Left cardiac atrium (tissue), 4 donors: ENCODE data around the gene DCP1B. TPM values are rescaled to one million over a fixed set of nuclear protein-coding genes. Genes with fewer than 3 reads are reported as not detected.
A peak's percentile ranks its signal among the peaks of the same experiment; 100 is the strongest.

Source experiments
- ATAC-seq, 2 donors: fragments of 200-7000 bp; cut with Tn5 transposase; one replicate each; pipeline ENCODE4 v1.9.1; 2020; ENCODE audit warnings: mild to moderate bottlenecking in 2 of 2, moderate library complexity in 2 of 2
- DNase-seq: peaks from one replicate; pipeline ENCODE4 v3.0.0-alpha.2; 2020
- intact Hi-C, 2 donors: fragments of 100-400 bp; cut with DNase I; formaldehyde crosslinking; loops; one replicate each; pipeline versions ENCODE4 v1.14.1 to v1.15.1; 2022 to 2023
- long read RNA-seq: library from polyadenylated mRNA; unstranded; transcript quantifications from one replicate; pipeline ENCODE4 v2.0.0, GENCODE V29; 2021
- total RNA-seq, 2 donors: library from RNA; stranded (reverse); fragmentation: NEBNext Ultra II Directional; extraction: Animal tissue kit (Norgen Biotek cat#: 25700); gene quantifications; one replicate each; pipeline ENCODE4 v1.2.1, GENCODE V29; 2021
- donor health status: DM: no; HTN: yes; CAD: no.
- donor health status: DM: no; HTN: yes; CAD: no; lungs with severe emphysema.
- donor health status: DM: yes; HTN: yes; CAD: no.
- donor health status: Dilated cardiomyopathy.

Gene DCP1B
- total RNA-seq = 1 to 10 TPM; 3.1 to 3.7 TPM
- long read RNA-seq, partial matches to known transcripts = 0 of 2 reads
- long read RNA-seq, other reads (novel, unspliced or antisense) = 0 of 2 reads

- DNase-seq (peak; percentile 97), ATAC-seq (peak; percentile 99 to 100)
- intact Hi-C loops = no loop called here
Measured at GRCh38 chr12:2004113-2004929, at the start of gene DCP1B. Gene DCP1B, minus strand, starts transcription at chr12:2004457. Its CDS starts 26 bp downstream, at chr12:2004431.

DNA sequence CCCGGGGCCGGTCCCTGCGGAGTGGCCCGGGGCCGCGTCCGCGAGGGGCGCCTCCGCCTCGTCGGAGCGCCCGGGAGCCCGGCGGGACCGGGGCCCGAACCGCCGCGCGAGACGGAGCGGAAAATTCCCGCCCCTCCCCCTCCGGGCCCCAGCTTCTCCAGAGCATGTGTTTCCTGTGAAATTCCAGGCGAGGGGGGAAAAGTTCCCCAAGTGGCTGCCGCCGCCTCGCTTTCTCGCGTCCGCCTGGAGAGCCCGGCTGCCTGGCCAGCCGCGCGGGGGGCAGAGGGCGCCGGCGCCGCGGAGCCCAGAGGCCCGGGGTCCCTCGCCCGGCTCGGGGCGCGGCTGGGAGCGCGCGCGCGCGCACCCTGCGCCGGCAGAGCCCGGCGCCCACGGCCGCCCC is 49.4 kb upstream of the DCP1B start:
- intact Hi-C loops = loop anchor here (10.0 kb wide), 3 partner anchors 111 to 231 kb away; no protein-coding TSS in a partner anchor
- DNase-seq (no peak), ATAC-seq (peak; percentile 2 to 31)

GRCh38 chr12:2052826-2053678 is 48.8 kb upstream of the DCP1B start, which contains the start of gene CACNA1C:
Gene CACNA1C, plus strand, starts transcription at chr12:2052987. Its CDS starts 576 bp downstream, at chr12:2053563.
- DNase-seq = peak; percentile 57
- intact Hi-C loops = loop anchor here (10.0 kb wide), 3 partner anchors 112 to 232 kb away; no protein-coding TSS in a partner anchor
- peak; percentile 85 to 89 for ATAC-seq

- intact Hi-C loops = loop anchor here (10.0 kb wide), 3 partner anchors 113 to 233 kb away; no protein-coding TSS in a partner anchor
- DNase-seq (no peak), ATAC-seq (no peak)
Measured at GRCh38 chr12:2051700-2052621, 47.7 kb upstream of the DCP1B start.

DNA sequence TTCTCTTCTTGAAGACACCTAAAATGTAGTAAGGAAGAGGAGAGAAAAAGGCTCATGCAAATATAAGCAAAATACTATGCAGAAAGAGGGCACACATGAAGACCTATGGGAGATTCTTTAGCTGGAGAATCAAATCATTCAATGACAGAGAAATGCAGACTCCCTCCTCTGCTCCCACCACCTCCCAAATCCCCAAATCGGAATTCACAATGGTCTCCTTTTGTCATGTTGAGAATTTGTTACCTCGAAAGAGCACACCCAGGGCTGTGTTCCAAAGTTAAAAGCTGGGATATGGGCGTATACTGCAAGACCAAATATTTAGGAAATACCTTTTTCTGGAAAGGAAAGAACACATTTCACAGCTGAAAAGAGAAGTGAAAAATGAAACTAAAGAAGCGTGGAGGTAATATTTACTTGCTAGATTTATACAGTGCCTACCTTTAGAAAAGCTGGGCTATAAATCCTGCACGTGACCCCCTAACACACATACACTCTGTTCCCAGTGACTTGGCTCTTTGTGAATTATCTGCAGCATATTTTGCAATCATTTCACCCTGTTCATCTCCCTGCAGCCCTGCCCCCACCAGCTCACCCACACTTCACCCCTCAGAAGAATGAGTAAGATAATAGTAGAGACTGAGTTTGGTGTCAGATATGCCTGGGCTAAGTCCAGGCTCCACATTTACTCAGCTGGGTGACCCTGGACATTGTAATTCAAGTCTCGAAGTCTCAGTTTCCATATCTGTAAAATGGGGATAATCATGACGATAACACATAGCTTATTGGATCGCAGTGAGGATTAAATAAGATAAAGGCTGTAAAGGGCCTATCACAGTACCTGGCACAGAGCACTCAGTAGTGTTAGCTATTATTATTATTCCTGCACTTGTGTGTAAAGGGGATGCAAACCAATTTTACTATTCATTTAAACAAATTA is 45.6 kb upstream of the DCP1B start:
- DNase-seq (no peak), ATAC-seq (no peak)
- intact Hi-C loops = loop anchor here (10.0 kb wide), 3 partner anchors 115 to 235 kb away; no protein-coding TSS in a partner anchor

DNA sequence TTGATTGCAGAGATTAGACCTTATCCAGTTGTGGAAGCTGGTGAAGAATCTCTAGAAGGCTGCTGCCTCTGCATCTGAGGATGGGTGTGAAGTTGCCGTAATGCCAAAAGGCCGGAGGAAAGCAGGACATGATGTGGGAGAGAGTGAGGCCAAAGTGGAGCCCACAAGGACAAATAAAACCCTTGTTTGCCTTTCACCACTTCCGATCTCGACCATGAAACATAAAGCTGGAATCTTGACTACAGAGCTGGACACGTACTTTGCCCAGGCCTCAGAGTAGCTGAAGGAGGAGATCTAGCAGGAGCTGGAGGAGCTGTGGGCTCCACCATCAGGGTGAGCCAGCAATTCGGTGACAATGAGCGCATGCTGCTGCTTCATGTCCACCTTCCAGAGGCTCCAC is 43.5 kb upstream of the DCP1B start:
- ATAC-seq (no peak), DNase-seq (no peak)
- intact Hi-C loops = no loop called here

DNA sequence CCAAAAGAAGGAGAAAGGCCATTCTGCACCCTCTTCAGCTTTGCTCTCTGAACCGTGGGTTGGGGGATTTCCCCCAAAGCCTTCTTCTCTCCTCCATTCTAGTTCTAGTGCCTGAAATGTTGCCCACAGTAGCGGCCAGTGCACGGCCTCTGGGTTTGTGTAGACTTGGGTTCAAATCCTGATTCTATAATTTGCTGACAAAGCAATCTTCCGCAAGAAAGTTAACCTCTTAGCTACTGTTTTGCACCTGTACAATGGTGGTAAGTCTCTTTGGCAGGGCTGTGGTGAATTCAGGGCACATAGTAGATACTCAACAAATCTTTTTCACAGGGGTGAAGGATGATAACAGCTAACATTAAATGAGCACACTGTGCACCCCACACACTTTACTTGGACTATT is 42.7 kb upstream of the DCP1B start:
- DNase-seq (no peak), ATAC-seq (no peak)
- intact Hi-C loops = no loop called here

DNA sequence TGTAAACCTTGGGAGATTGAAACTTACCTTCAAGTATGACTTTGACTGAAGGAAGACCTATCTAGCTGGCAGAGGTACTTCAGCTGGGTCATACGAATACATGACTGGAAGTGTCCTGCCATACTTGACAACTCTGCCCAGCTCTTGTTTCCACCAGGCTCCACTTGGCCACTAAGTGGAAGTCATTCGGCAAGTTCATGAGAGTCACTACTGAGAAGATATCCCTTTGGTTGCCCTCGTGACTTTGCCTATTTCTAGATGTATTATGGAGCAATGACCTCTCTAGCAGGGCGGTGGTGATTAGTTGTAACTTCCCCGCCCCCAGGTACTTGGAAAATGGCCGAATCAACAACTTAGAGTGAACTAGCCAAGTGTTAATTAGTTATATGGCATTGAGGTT is 39.9 kb upstream of the DCP1B start:
- DNase-seq (no peak), ATAC-seq (no peak)
- intact Hi-C loops = no loop called here

GRCh38 chr12:2043054-2043453 is 38.8 kb upstream of the DCP1B start:
- intact Hi-C loops = no loop called here
- no peak for DNase-seq
- no peak for ATAC-seq

GRCh38 chr12:2039034-2039433 is 34.8 kb upstream of the DCP1B start:
- intact Hi-C loops = loop anchor here (10.0 kb wide), 2 partner anchors 244 to 546 kb away; no protein-coding TSS in a partner anchor
- ATAC-seq (peak; percentile 35), DNase-seq (no peak)

- intact Hi-C loops = loop anchor here (10.0 kb wide), 2 partner anchors 241 to 549 kb away; no protein-coding TSS in a partner anchor
- peak in 1 of 2 donors; percentile 8 for ATAC-seq
- DNase-seq = no peak
Measured at GRCh38 chr12:2035431-2036055, 31.3 kb upstream of the DCP1B start.

DNA sequence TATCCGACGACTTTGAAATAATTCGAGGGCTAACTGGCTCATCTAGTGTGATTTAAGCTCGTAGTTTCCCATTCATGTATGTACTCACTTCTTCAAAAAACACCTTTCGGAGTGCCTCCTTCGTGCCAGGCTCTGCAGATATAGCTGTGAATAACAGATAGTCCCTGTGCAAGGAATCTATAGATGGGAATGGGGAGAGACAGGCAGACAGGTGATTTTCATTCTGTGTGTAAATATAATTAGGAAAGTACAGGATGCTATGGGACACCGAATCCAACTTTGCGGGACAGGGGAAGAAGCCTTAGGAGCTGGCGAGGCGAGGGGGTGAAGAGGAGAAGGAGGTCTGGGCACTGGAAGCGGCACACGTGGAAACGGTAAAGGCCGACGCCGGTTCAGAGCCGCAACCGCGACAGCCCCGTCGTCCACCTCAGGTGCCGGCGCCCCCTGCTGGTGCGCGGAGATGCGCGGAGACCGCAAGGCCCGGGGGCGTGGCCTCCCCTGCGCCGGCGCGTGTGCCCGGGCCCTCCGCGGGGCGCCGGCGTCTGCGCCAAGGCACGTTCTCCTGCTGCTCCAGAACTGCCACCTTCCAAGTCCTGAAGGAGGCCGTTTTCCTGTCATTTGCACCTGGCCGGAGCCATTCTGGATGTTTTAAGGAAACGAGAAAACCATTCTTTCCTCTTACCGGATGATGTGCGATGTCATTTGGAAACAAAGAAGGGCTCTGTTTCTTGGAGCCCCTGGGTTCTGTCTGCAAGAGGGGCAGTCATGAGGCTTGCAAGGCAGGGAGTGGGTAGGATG is 30.6 kb upstream of the DCP1B start:
- DNase-seq (peak; percentile 94), ATAC-seq (peak; percentile 94 to 95)
- intact Hi-C loops = loop anchor here (5.0 to 10.0 kb wide), 3 partner anchors 63 to 550 kb away; no protein-coding TSS in a partner anchor

DNA sequence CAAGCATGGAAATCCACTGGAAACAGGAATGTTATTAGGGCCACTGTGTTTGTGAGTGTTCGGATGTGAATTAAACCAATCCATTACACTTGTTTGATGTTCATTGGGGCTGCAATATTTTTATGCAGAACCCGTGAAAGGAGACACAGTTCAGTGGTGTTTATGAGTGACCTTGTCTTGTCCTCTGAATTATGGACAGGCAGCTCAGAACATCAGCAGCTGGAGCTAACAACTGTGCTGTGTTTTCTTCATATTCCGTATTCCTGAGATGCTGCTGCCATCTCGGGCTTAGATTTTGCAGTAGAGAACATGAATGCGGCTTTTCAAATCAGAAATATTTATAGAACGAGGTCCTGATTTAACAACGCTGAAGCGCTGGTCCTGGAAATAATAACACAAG is 28.2 kb upstream of the DCP1B start:
- DNase-seq (no peak), ATAC-seq (no peak)
- intact Hi-C loops = loop anchor here (5.0 to 10.0 kb wide), 3 partner anchors 60 to 552 kb away; no protein-coding TSS in a partner anchor

- intact Hi-C loops = loop anchor here (5.0 to 10.0 kb wide), 3 partner anchors 58 to 555 kb away; no protein-coding TSS in a partner anchor
- DNase-seq (no peak), ATAC-seq (no peak)
Measured at GRCh38 chr12:2029851-2030250, 25.6 kb upstream of the DCP1B start.

DNA sequence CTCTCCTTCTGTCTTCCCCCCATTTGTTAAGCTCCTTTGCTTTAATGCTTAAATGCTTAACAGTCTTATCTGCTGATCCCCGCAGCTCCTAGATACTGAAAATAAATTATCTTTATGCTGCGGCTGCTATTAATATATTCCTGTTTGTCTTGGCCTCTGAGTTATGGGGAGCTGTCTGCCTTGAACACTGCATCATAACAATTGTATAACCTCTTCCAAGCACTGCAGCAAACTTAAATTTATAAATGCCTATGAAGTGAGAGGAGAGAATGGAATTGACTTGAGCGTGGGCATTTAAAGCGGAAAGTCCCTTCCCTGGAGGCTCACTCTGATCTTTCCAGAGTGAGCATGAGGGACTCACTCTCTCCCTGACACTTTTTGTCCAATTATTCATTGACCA is 23.1 kb upstream of the DCP1B start:
- DNase-seq = no peak
- ATAC-seq = no peak
- intact Hi-C loops = no loop called here

DNA sequence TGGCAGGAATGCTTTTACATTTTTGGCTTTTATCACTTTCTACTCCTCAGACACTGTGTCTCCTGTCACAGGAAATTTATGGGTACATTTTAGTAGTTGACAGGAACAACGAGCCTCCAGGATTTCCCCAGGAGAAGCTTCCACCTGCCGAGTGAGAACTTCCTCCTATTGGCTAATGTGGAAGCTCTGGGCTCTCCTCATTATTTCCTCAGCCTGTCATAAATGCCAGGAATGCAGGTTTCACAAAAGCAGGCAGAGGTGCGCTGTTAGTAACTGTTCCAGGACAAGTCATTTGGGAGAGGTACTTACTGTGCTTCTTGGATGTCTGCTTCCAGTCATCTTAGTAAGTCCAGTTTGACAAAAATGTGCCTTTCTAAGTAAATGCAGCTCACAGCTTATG is 19.1 kb upstream of the DCP1B start:
- intact Hi-C loops = no loop called here
- ATAC-seq (no peak), DNase-seq (no peak)
